Superior temporal gyrus (tissue), 1 donor: ENCODE data around the gene DGKQ.
"Not testable (repeated sequence)": the region's sequence is repeated elsewhere in the genome, so short reads cannot be mapped to it uniquely, and the experiment has no call there.

ENCODE experiments used
- DNase-seq: peaks from one replicate; pipeline ENCODE4 v3.0.0-alpha.2; 2016; ENCODE audit errors: extremely low spot score

The DGKQ gene

DNA sequence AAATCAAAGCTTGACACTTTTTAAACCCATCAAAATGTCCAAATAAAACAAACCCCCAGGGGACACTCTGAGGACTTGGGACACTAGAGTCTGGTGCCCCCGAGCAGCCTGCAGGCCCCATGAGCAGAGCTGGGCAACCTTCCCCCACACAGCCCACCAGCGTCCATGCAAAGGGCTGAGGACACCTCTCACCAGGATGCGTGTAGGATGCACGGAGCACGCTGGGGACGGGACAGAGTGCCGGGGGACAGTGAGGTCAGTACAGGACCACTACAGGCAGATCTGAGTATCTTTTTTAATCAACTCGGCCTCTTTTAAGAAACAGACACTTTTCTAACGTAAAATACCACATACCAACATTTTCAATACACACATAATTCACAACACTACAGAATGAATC, 48.2 kb downstream of the DGKQ start:
- no peak for DNase-seq

DNA sequence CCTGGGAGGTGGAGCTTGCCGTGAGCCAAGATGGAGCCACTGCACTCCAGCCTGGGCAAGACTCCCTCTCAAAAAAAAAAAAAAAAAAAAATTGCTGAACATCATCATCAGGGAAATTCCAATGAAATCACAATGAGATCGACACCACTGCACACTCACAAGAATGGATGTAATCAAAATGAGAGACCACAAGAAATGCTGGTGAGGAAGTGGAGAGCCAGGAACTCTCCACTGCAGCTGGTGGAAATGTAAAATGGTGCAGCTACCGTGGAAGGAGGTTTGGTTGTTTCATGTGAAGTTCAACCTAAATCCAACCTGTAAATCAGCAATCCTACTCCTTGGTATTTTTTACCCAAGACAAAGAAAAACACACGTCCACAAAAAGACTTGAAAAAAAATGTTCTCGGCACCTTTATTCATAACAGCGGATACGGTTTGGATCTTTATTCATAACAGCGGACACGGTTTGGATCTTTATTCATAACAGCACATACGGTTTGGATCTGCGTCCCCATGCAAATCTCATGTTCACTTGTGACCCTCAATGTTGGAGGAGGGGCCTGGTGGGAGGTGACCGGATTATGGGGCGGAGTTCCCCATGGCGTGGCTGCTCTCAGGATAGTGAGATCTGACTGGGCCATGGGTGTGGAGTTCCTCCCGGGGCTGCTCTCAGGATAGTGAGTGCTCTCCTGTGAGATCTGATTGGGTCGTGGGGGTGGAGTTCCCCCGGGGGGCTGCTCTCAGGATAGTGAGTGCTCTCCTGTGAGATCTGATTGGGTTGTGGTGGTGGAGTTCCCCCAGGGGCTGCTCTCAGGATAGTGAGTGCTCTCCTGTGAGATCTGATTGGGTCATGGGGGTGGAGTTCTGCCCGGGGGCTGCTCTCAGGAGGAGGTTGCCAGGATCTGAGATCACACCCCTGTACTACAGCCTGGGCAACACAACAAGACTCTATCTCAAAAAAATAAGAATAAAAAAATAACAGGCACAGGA, 49.0 kb downstream of the DGKQ start:
- no peak for DNase-seq

DNA sequence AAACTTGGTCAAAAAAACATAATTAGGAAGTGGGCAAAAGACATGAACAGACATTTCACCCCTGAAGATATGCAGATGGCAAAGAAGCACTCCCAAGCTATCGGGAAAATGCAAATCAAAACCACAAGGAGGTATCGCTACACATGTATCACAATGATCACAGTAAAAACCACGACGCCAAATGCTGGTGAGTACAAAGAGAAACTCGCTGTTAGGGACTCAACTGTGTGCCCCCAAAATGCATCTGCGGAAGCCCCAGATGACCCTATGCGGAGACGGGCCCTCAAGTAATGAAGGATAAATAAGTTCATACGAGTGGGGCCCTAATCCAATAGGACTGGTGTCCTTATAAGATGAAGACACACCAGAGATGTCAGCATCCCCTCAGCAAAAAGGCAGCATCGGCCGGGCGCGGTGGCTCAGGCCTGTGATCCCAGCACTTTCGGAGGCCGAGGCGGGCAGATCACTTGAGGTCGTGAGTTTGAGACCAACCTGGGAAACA, 51.5 kb downstream of the DGKQ start:
- DNase-seq, result no peak

DNA sequence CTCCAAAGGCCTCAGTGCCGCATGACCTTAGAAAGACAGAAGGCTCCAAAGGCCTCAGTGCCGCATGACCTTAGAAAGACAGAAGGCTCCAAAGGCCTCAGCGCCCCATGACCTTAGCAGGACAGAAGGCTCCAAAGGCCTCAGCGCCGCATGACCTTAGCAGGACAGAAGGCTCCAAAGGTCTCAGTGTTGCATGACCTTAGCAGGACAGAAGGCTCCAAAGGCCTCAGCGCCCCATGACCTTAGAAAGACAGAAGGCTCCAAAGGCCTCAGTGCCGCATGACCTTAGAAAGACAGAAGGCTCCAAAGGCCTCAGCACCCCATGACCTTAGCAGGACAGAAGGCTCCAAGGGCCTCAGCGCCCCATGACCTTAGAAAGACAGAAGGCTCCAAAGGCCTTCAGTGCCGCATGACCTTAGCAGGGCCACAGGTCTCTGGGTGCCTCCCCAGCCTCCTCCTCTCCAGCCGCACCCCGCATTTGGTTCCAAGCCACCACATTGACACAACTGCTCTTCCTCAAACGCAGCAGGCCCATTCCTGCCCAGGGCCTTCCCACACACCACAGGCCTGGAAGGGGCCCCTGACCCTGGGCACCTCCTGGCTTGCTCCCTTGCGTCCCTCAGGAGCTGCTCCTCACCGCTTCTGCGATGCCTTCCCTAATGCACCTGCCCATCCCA, 54.2 kb downstream of the DGKQ start:
- not testable (repeated sequence) for DNase-seq

DNA sequence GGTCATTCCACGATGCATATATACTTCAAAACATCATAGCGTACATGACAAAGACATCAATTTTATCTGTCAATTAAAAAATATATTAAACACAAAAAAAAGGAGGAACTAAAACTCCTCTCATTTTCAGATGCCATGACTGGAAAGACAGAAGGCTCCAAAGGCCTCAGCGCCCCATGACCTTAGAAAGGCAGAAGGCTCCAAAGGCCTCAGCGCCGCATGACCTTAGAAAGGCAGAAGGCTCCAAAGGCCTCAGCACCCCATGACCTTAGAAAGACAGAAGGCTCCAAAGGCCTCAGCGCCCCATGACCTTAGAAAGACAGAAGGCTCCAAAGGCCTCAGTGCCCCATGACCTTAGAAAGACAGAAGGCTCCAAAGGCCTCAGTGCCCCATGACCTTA, 54.8 kb downstream of the DGKQ start:
- not testable (repeated sequence) for DNase-seq

DNA sequence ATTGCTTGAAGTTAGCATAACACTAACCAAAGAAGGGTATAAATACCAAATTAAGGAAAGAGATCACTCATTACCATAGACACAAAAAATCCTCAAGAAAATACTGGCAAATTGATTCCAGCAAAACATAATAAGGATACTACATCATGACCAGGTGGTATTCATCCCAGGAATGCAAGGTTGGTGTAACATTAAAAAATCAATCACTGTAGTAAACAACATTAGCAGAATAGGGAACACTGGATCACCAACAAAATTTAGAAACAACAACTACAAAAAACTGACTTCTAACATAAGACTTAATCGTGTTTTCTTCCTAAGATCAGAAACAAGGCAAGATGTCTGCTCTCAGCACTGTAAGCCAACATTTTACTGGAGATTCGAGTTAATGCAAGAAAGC, 55.4 kb downstream of the DGKQ start:
- DNase-seq, result no peak

DNA sequence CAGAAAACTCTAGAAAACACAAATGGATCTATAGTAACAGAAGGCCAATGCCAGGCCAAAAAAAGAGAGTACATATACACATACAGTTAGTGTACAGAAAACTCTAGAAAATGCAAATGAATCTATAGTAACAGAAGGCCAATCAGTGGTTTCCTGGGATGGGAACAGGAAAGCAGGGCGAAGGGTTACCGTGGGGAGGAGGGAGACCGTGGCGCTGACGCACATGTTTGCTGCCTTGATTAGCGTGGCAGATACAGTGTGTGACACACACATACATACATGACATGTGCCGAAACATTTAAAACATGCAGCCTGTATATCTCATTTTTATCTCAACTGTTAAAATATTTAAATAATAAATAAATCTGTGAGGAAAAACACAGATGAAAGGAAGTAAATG, 55.9 kb downstream of the DGKQ start:
- DNase-seq, result no peak

DNA sequence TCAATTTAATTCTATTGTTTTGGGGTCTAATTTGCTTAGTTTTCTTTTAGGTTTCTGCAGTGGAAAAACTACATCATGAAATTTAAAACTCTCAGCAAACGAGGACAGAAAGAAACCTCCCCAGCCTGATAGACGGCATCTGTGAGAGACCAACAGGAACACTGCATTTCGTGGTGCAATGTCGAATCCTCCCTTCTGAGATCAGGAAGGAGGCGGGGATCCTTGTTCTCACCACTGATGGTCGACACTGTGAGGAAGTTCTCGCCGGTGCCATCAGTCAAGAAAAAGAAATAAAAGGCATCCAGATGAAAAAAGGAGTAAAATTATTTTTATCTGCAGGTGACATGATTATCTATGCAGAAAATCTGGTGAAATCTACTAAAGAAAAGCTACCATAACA, 57.8 kb downstream of the DGKQ start:
- no peak for DNase-seq

DNA sequence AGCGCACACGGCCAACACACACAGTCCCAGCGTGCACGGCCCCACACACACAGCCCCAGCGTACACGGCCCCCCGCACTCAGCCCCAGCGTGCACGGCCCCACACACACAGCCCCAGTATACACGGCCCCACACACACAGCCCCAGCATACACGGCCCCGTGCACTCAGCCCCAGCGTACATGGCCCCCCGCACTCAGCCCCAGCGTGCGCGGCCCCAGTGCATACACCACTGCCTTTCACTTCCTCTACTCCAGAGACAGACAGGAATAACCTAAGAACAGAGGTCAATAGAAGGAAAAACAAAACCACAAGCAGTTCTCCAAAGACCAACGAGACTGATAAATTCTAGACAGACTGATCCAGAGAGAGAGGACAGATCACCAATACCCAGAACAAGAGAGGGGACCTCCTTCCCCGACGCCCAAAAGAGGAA, 58.3 kb downstream of the DGKQ start:
- DNase-seq, result no peak

DNA sequence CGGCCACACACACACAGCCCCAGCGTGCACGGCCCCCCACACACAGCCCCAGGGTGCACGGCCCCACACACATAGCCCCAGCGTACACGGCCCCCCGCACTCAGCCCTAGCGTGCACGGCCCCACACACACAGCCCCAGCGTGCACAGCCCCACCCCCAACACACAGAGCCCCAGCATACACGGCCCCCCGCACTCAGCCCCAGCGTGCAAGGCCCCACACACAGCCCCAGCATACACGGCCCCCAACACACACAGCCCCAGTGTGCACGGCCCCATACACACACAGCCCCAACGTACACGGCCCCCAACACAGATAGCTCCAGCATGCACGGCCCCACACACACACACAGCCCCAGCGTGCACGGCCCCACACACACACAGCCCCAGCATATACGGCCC, 58.8 kb downstream of the DGKQ start:
- no peak for DNase-seq

DNA sequence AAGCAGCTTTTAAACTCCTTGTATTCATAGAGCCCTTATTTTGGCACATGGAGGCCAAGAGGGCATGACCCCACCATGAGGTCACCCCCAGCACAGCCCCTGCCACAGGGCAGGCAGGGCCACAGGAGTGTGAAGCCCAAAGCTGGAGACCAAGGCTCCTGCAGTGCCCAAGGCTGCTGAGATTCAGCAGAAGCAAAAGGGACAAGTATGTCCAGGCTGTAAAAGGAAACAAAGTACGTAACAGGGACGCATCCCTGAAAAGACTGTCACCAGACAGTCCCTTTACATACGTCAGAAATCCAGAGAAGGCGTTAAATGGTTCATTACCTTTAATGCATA, 60.1 kb downstream of the DGKQ start:
- no peak for DNase-seq

DNA sequence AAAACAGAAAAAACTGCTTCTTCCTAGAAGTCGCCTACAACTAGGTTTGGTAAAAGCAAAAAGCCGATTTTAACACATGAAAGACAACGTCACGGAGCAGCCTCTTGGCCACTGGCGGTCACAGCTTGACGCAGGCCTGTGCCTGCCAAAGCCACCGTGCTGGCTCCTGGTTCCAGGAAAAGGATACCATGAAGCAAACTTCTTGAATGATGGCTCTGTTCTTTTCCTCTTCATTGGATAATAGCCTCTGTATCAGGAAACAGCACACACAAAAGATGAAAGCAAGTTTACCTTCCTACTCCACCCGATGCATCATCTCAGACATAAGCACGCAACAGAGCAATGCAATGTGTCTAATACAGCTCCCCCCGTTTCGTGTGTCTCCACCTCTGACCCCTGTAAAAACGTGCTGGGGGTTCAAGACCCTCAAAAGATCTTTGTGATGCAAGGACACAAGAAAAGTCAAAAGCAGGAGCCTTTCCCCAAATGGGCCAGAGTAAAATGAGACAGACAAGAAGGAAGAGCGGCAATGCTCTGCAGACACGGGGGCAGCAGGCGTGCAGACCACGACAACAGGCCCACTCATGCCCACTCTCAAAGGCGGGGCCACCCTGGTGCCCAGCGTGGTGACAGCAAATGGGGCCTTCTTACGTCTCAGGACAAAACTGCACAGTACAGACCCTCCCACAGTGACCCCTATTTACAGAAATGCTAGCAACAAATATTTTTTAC, 60.7 kb downstream of the DGKQ start:
- DNase-seq, result no peak

DNA sequence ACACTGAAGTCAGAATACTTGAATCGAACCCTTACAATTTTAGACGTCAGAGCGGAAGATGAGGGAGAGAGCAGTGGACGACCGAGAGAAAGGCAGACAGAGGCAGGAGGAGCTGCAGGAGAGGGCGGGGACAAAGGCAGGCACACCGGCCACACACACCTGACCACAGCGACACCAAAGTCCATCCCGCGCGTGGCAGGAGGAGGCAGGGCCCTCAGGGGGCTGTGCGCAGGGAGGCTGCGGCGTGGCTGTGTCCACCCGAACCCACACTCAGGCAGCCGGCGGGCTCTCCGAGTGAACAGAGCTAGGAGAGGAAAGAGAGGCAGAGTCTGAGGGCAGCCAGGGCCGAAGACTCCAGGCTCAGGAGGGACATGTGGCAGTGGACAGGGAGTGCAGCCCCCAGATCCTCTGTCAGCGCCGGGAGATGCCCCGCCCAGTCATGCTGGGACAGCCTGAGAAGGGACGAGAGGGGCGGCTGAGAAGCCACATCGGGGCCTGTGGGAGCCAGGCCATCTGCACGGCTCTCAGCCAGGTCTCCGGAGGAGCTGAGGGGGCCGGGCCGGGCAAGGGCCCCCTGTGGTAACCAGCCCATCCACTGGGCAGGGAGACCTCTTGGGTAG, 61.4 kb downstream of the DGKQ start:
- no peak for DNase-seq

DNA sequence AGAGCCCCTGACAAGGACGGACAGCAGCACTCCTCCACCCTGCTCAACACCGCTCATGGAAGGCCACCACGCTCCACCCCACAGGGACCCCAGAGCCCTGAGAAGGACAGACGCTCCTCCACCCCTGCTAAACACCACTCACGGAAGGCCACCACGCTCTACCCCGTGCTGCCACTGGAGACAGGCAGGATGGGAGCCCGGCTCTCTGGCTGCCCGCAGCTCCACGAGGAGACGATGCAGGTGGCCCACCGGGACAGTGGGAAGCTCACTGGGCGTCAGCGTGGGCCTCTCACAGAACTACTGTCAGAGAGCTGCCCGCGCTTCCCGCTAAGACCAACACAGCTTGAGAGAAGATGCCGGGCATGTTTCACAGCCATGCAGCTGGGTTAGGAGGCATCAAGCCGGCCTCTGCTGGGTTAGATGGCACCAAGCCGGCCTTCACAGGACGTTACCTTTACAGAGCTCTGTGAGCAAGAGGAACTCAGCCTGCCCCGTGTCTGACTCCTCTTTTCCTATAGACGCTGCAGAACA, 62.1 kb downstream of the DGKQ start:
- no peak for DNase-seq

DNA sequence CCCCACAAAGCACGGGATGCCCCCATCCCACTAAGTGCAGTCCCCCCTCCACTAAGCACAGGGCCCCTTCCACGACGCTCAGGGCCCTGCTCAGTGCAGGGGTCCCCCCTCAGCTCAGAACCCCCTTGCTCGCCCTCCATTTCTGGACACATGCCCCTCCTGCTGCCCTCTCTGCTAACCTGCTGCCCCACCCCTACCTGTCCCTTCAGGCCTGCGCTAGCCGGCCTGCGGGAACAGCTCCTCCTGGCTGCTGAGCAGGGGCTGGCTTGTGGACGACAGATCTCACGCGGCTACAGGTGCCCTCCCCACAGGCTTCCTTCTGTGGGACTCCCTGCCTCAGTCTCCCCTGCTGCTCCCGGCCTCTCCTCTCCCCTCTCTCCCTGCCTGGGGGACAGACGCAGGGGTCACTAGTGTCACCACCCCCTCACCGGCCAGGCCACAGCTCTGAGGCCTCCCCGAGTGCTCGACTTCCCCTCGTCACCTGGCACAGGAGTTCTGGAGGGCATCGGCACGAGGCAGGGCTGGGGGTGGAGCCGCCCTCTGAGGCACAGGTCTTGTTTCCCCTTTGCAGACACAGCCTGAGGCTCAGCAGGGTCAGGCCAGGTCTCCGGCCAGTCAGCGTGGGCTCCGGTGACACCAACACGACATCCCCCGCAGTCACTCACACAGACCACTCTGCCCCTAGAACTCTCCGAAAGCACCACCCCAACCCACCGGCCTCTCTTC, 62.8 kb downstream of the DGKQ start:
- no peak for DNase-seq

DNA sequence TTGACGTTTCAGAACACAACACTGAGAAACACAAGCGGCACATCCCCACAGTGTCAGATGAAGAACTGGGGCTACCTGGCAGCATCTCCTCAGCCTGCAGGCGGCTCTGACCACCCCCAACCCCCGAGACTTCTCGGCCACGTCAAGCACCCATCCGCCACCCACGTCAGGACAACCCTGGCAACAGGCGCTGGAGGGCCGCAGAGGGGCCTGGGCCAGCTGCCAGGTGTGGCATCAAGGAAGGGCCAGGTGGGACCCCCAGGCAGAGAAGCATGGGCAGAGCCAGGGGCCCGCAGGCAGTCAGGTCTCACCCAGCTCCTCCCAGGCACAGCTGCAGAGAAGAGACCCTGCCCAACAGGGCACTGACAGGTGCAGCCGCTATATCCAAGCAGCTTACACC, 63.5 kb downstream of the DGKQ start:
- DNase-seq, result no peak

DNA sequence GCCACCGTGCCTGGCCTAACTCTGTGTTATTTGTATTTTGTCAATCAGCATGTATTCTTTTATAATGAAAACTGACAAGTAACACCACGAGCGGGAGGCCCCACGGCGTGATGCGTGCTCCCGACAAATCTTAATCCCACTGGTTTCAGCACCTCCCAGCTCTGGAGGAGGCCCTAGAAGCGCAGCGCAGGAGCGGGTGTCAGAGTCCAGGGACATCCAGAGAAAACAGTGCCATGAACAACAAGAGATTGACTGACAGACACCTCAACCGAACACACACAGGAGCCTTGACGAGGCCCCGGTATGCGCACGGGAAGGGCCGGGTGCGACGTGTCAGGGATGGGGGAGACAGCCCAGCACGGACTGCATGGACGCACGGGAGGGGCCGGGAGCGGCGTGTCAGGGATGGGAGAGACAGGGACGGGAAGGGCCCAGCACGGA, 64.2 kb downstream of the DGKQ start:
- no peak for DNase-seq
